ENCODE data around the gene TARS2. TPM values are rescaled to one million over a fixed set of nuclear protein-coding genes. Genes with fewer than 3 reads are reported as not detected.

The TARS2 gene
- polyA plus RNA-seq, 1 of the 3 experiments (the other 2 are of a cell fraction), result 22.2 TPM

- H3K9me3 ChIP-seq, result no peaks in the 10 kb centered on the region
- no peaks in the 10 kb centered on the region for H3K79me2 ChIP-seq (ENCODE audit: insufficient read depth)
- no peak overlapping the region for H3K9ac ChIP-seq
- WGBS (ENCODE audit: low lambda C conversion rate), result 29% methylated on average over 5 of the region's 5 CpGs
- ChIA-PET POLR2A (interaction anchor here (1.2 kb wide), 1 partner anchor 17 kb away, joined by 5 read pairs; the partner anchor contains the start of gene FALEC), CTCF (interaction anchor here (0.6 to 4.6 kb wide), 45 partner anchors 9 to 326 kb away, joined by 3 to 69 read pairs (median 4); partner anchors contain the start of genes ADAMTSL4, ECM1, FALEC and TARS2)
- TF ChIP-seq, protein P1, sequence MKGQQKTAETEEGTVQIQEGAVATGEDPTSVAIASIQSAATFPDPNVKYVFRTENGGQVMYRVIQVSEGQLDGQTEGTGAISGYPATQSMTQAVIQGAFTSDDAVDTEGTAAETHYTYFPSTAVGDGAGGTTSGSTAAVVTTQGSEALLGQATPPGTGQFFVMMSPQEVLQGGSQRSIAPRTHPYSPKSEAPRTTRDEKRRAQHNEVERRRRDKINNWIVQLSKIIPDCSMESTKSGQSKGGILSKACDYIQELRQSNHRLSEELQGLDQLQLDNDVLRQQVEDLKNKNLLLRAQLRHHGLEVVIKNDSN (IDR thresholded peaks at IDR 0.05; ENCODE audit: borderline replicate concordance, low read depth), result no peak
- TF ChIP-seq ELF1 (IDR thresholded peaks at IDR 0.05), result no peak
- no peak for TF ChIP-seq CHD2 (IDR thresholded peaks at IDR 0.05; ENCODE audit: low read length, partially characterized antibody)
- TF ChIP-seq REST (IDR thresholded peaks at IDR 0.05; ENCODE audit: low read depth, low read length), result no peak
- TF ChIP-seq EP300 (IDR thresholded peaks at IDR 0.05; ENCODE audit: borderline replicate concordance in 1 of 2, low read depth in 1 of 2, low read length in 1 of 2), result no peak
- no peak overlapping the region for H3K4me2 ChIP-seq
- no peak overlapping the region for H2AFZ ChIP-seq (ENCODE audit: low read depth)
- no peaks in the 10 kb centered on the region for H3K36me3 ChIP-seq (replicated peaks in 1 of 2; ENCODE audit: control insufficient read depth in 1 of 2, insufficient read depth in 2 of 2, low read length in 1 of 2)
- peaks cover 4 to 8% of the 10 kb centered on the region in 2 experiments; a peak in 2 of 4 replicates for H3K4me1 ChIP-seq (ENCODE audit: control insufficient read depth in 1 of 2, insufficient read depth in 2 of 2, low read depth in 1 of 2, low read length in 1 of 2)
- DNase-seq, result no peak
- no peak overlapping the region for H3K27ac ChIP-seq (ENCODE audit: low read depth in 2 of 2, low read length in 1 of 2)
- no peaks in the 10 kb centered on the region for H4K20me1 ChIP-seq (ENCODE audit: insufficient read depth)
- no peaks in the 10 kb centered on the region for H3K9me2 ChIP-seq
- H3F3A ChIP-seq (replicated peaks; ENCODE audit: insufficient read depth), result peaks cover 7% of the 10 kb centered on the region
- H3K4me3 ChIP-seq (ENCODE audit: low read depth in 2 of 2, low read length in 1 of 2), result no peak overlapping the region
- no peaks in the 10 kb centered on the region for H3K27me3 ChIP-seq (ENCODE audit: insufficient read depth)
Observed at GRCh38 chr1:150532860-150533259, 45.6 kb downstream of the TARS2 start.

DNA sequence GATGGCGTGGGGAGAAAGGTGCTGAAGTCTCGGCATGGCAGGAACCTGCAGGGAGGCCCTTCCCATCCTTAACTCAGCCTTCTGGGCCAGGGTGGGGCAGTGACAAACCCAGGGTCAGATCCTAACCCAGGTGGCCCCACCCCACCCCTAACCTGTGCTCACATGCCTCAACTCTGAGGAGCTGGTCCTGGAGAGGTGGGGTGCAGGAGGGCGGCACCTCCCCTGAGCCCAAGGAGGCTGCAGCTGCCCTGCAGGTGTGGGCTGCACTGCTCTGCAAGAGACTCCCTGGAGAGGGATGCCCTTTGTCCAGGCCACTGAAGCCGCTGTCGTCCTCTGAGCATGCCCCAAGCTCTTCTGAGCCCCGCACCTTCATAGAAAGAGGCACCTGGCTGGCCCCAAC, 46.8 kb downstream of the TARS2 start:
- Histone ChIP-seq H3K79me2 (ENCODE audit: insufficient read depth) (no peaks in the 10 kb centered on the region), H4K20me1 (ENCODE audit: insufficient read depth) (no peaks in the 10 kb centered on the region), H3K36me3 (replicated peaks in 1 of 2; ENCODE audit: control insufficient read depth in 1 of 2, insufficient read depth in 2 of 2, low read length in 1 of 2) (no peaks in the 10 kb centered on the region), H3K4me2 (no peak overlapping the region), H3F3A (replicated peaks; ENCODE audit: insufficient read depth) (peaks cover 4% of the 10 kb centered on the region), H3K4me1 (ENCODE audit: control insufficient read depth in 1 of 2, insufficient read depth in 2 of 2, low read depth in 1 of 2, low read length in 1 of 2) (peaks cover 4% of the 10 kb centered on the region in 2 experiments; a peak in 2 of 4 replicates), H3K9ac (no peak overlapping the region), H3K27ac (ENCODE audit: low read depth in 2 of 2, low read length in 1 of 2) (no peak overlapping the region), H3K27me3 (ENCODE audit: insufficient read depth) (no peaks in the 10 kb centered on the region), H3K4me3 (ENCODE audit: low read depth in 2 of 2, low read length in 1 of 2) (no peak overlapping the region), H3K9me3 (no peaks in the 10 kb centered on the region), H3K9me2 (no peaks in the 10 kb centered on the region), H2AFZ (ENCODE audit: low read depth) (no peak overlapping the region)
- POLR2A ChIA-PET, result interaction anchor here (0.6 to 1.2 kb wide), 2 partner anchors 18 to 32 kb away, joined by 3 to 5 read pairs; partner anchors contain the start of gene FALEC
- TF ChIP-seq ELF1 (IDR thresholded peaks at IDR 0.05) (no peak), NFIC (IDR thresholded peaks at IDR 0.05; ENCODE audit: borderline replicate concordance) (no peak), POLR2AphosphoS5 (IDR thresholded peaks at IDR 0.05; ENCODE audit: low read depth, low read length) (no peak), EZH2phosphoT487 (IDR thresholded peaks at IDR 0.05; ENCODE audit: borderline replicate concordance, low read depth) (no peak), FOXJ3 (CRISPR knock-in tag; IDR thresholded peaks at IDR 0.05) (no peak)
- TF ChIP-seq, protein P2, sequence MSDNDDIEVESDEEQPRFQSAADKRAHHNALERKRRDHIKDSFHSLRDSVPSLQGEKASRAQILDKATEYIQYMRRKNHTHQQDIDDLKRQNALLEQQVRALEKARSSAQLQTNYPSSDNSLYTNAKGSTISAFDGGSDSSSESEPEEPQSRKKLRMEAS (IDR thresholded peaks at IDR 0.05; ENCODE audit: low read depth), result no peak
- 85% methylated on average over 5 of the region's 6 CpGs for WGBS (ENCODE audit: low lambda C conversion rate)
- no peak for DNase-seq
- CTCF ChIA-PET, result interaction anchor here (0.9 to 4.6 kb wide), 2 partner anchors 11 to 279 kb away, joined by 4 to 69 read pairs; partner anchors contain the start of gene ADAMTSL4
